CD8-positive, alpha-beta memory T cell (primary cell): ENCODE results near the gene PELO. TPM values are rescaled to one million over a fixed set of nuclear protein-coding genes. Genes with fewer than 3 reads are reported as not detected.
"Not testable (repeated sequence)": the region's sequence is repeated elsewhere in the genome, so short reads cannot be mapped to it uniquely, and the experiment has no call there.

Experiments
- CTCF ChIA-PET: fragments of 350-600 bp; sonication (Branson Sonifier 250); formaldehyde crosslinking; loops from one replicate; lab custom pipeline; 2021; ENCODE audit warnings: antibody characterized with exemption; lab: Charles Lee
- POLR2A ChIA-PET: fragments of 350-600 bp; sonication (Branson Sonifier 250); formaldehyde crosslinking; loops from one replicate; lab custom pipeline; 2021; ENCODE audit warnings: antibody characterized with exemption; lab: Charles Lee
- DNase-seq, 5 donors: peaks; one replicate each; pipeline versions ENCODE4 v3.0.0 to v3.0.0-alpha.2; 2020 to 2022; ENCODE audit warnings: mixed read lengths in 1 of 5
- H3K27ac ChIP-seq: one replicate; pipeline ENCODE4 v1.7.0; 2013; ENCODE audit warnings: low read depth, mild to moderate bottlenecking, low read length, moderate library complexity
- H3K27me3 ChIP-seq: 2 replicates; pipeline ENCODE4 v1.7.0; 2013; ENCODE audit warnings: low read length, mild to moderate bottlenecking; ENCODE audit not compliant: insufficient read depth, poor library complexity, severe bottlenecking
- H3K36me3 ChIP-seq: 2 replicates; pipeline ENCODE4 v1.7.0; 2013; ENCODE audit warnings: mild to moderate bottlenecking, low read length, moderate library complexity; ENCODE audit not compliant: insufficient read depth
- H3K4me1 ChIP-seq: 2 replicates; pipeline ENCODE4 v1.7.0; 2013; ENCODE audit warnings: mild to moderate bottlenecking, low read length, moderate library complexity; ENCODE audit not compliant: insufficient read depth
- H3K4me3 ChIP-seq: 2 replicates; pipeline ENCODE4 v1.7.0; 2013; ENCODE audit warnings: mild to moderate bottlenecking, low read length
- H3K9me3 ChIP-seq: 2 replicates; pipeline ENCODE4 v1.7.0; 2013; ENCODE audit warnings: mild to moderate bottlenecking, low read length
- H3K27ac Mint-ChIP-seq, 8 donors: one replicate each; pipeline ENCODE4 v1.8.0; 2020 to 2021; ENCODE audit warnings: mixed read lengths in 8 of 8, mild to moderate bottlenecking in 6 of 8, inconsistent platforms in 3 of 8, moderate library complexity in 3 of 8
- H3K27me3 Mint-ChIP-seq, 2 donors: one replicate each; pipeline ENCODE4 v1.8.0; 2020 to 2021; ENCODE audit warnings: mixed read lengths in 2 of 2, mild to moderate bottlenecking in 1 of 2, moderate library complexity in 1 of 2
- H3K36me3 Mint-ChIP-seq, 3 donors: one replicate each; pipeline ENCODE4 v1.8.0; 2020 to 2021; ENCODE audit warnings: mixed read lengths in 3 of 3, inconsistent platforms in 1 of 3, mild to moderate bottlenecking in 1 of 3
- H3K4me1 Mint-ChIP-seq, 3 donors: one replicate each; pipeline ENCODE4 v1.8.0; 2020 to 2021; ENCODE audit warnings: mixed read lengths in 3 of 3, inconsistent platforms in 1 of 3, mild to moderate bottlenecking in 1 of 3
- H3K4me3 Mint-ChIP-seq, 7 donors: one replicate each; pipeline ENCODE4 v1.8.0; 2020 to 2021; ENCODE audit warnings: mixed read lengths in 7 of 7, mild to moderate bottlenecking in 6 of 7, moderate library complexity in 4 of 7, inconsistent platforms in 2 of 7
- H3K9me3 Mint-ChIP-seq, 5 donors: one replicate each; pipeline ENCODE4 v1.8.0; 2020 to 2022; ENCODE audit warnings: mixed read lengths in 5 of 5, mild to moderate bottlenecking in 3 of 5, moderate library complexity in 2 of 5, inconsistent platforms in 1 of 5
- polyA plus RNA-seq: library from polyadenylated mRNA; unstranded; fragments of 300-500 nt; fragmentation: Illumina TruSeq; gene quantifications from one replicate; pipeline ENCODE4 v1.2.3, GENCODE V29; 2021
- total RNA-seq, 2 experiments: library from RNA; stranded (reverse); gene quantifications; one replicate each; pipeline ENCODE4 v1.2.3, GENCODE V29; 2021

The PELO gene
- total and polyA plus RNA-seq, 3 experiments from 2014 or later = 14.7 to 37.3 (median 35.9) TPM

- peaks cover 2% of the 10 kb centered on the region for H3K4me1 ChIP-seq
- Mint-ChIP-seq H3K4me3 (no peak overlapping the region), H3K4me1 (peaks cover 18 to 59% (median 20%) of the 10 kb centered on the region in 3 donors), H3K27ac (no peak overlapping the region), H3K9me3 (no peaks in the 10 kb centered on the region), H3K27me3 (no peaks in the 10 kb centered on the region), H3K36me3 (peaks cover 0 to 21% (median 4%) of the 10 kb centered on the region in 3 donors)
- H3K27me3 ChIP-seq = no peaks in the 10 kb centered on the region
- H3K9me3 ChIP-seq = no peaks in the 10 kb centered on the region
- no peaks in the 10 kb centered on the region for H3K36me3 ChIP-seq
- H3K4me3 ChIP-seq = no peak overlapping the region
- ChIA-PET POLR2A (interaction anchor here (0.6 kb wide), 1 partner anchor 9 kb away, joined by 3 read pairs; no protein-coding TSS in a partner anchor), CTCF (interaction anchor here (1.0 to 1.3 kb wide), 2 partner anchors 9 to 115 kb away, joined by 3 read pairs; no protein-coding TSS in a partner anchor)
- no peak overlapping the region for H3K27ac ChIP-seq
- DNase-seq = no peak
These were observed 20.7 kb downstream of the PELO start for GRCh38 chr5:52808316-52808901.

GRCh38 chr5:52809884-52810283, 22.2 kb downstream of the PELO start:
- DNase-seq = no peak
- Histone ChIP-seq H3K36me3 (no peaks in the 10 kb centered on the region), H3K9me3 (no peaks in the 10 kb centered on the region), H3K27me3 (no peaks in the 10 kb centered on the region), H3K4me3 (no peak overlapping the region), H3K4me1 (no peaks in the 10 kb centered on the region), H3K27ac (no peak overlapping the region)
- Mint-ChIP-seq H3K4me3 (no peak overlapping the region), H3K4me1 (peaks cover 9 to 48% (median 10%) of the 10 kb centered on the region in 3 donors), H3K27me3 (no peaks in the 10 kb centered on the region), H3K9me3 (no peaks in the 10 kb centered on the region), H3K36me3 (peaks cover 0 to 11% (median 1%) of the 10 kb centered on the region in 3 donors), H3K27ac (no peak overlapping the region)
- CTCF ChIA-PET = no interaction called here
- POLR2A ChIA-PET = no interaction called here

- ChIA-PET POLR2A (no interaction called here), CTCF (no interaction called here)
- no peaks in the 10 kb centered on the region for H3K9me3 ChIP-seq
- Mint-ChIP-seq H3K36me3 (peaks cover 0 to 5% (median 0%) of the 10 kb centered on the region in 3 donors), H3K9me3 (no peaks in the 10 kb centered on the region), H3K4me3 (no peak overlapping the region), H3K4me1 (peaks cover 9 to 42% (median 10%) of the 10 kb centered on the region in 3 donors), H3K27ac (peak overlapping the region in 1 of 8 donors; percentile 48), H3K27me3 (no peaks in the 10 kb centered on the region)
- no peaks in the 10 kb centered on the region for H3K4me1 ChIP-seq
- no peaks in the 10 kb centered on the region for H3K36me3 ChIP-seq
- no peak for DNase-seq
- no peak overlapping the region for H3K27ac ChIP-seq
- H3K27me3 ChIP-seq = no peaks in the 10 kb centered on the region
- no peak overlapping the region for H3K4me3 ChIP-seq
These were observed 22.7 kb downstream of the PELO start for GRCh38 chr5:52810426-52810825.

DNA sequence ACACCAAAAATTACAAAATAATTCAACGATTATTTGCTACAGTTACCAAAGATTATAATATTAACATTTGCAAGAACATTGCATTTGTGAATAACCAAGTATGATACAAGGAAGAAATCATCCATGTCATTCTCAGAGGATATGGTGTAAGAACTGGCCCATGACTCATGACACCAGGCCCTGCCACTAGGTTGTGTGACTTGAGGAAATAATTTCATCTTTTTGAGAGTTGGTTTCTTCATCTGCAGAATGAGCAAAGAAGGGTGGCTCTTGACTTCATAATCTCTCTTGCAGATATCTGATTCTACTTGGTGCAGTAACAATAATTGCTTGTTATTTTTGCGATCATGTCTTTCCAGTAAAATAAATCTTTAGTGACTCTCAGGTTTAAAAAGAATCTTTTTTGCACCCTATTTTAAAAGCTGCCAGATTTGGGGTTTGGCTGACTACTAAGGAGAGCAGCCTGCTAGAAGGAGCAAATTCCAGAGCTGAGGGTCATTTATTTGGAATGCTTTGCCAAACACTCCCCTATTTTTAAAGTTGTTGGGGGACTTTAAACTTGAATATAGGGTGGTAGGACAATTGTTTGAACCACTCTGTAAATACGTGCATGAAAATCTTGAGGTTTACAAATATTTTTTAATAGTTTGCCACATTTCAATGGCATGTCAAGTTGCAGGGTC, 23.5 kb downstream of the PELO start:
- no peak overlapping the region for H3K4me3 ChIP-seq
- H3K4me1 Mint-ChIP-seq = peaks cover 3 to 34% (median 9%) of the 10 kb centered on the region in 3 donors
- peaks cover 0 to 2% (median 0%) of the 10 kb centered on the region in 3 donors for H3K36me3 Mint-ChIP-seq
- POLR2A ChIA-PET = no interaction called here
- no peak overlapping the region for H3K4me3 Mint-ChIP-seq
- no peaks in the 10 kb centered on the region for H3K4me1 ChIP-seq
- CTCF ChIA-PET = no interaction called here
- no peaks in the 10 kb centered on the region for H3K27me3 Mint-ChIP-seq
- no peaks in the 10 kb centered on the region for H3K9me3 Mint-ChIP-seq
- H3K27ac Mint-ChIP-seq = no peak overlapping the region
- no peak for DNase-seq
- H3K36me3 ChIP-seq = no peaks in the 10 kb centered on the region
- H3K9me3 ChIP-seq = no peaks in the 10 kb centered on the region
- H3K27ac ChIP-seq = no peak overlapping the region
- no peaks in the 10 kb centered on the region for H3K27me3 ChIP-seq

GRCh38 chr5:52814352-52815148, 26.8 kb downstream of the PELO start:
- no peak overlapping the region for H3K4me3 Mint-ChIP-seq
- Histone ChIP-seq H3K27me3 (no peaks in the 10 kb centered on the region), H3K4me3 (no peak overlapping the region), H3K27ac (no peak overlapping the region), H3K36me3 (no peaks in the 10 kb centered on the region), H3K9me3 (no peaks in the 10 kb centered on the region), H3K4me1 (no peaks in the 10 kb centered on the region)
- H3K27me3 Mint-ChIP-seq = no peaks in the 10 kb centered on the region
- ChIA-PET POLR2A (no interaction called here), CTCF (no interaction called here)
- no peaks in the 10 kb centered on the region for H3K36me3 Mint-ChIP-seq
- peaks cover 0 to 20% (median 5%) of the 10 kb centered on the region in 3 donors for H3K4me1 Mint-ChIP-seq
- no peak overlapping the region for H3K27ac Mint-ChIP-seq
- no peaks in the 10 kb centered on the region for H3K9me3 Mint-ChIP-seq
- DNase-seq = no peak

- CTCF ChIA-PET = no interaction called here
These were observed 30.1 kb downstream of the PELO start for GRCh38 chr5:52817818-52818217.

DNA sequence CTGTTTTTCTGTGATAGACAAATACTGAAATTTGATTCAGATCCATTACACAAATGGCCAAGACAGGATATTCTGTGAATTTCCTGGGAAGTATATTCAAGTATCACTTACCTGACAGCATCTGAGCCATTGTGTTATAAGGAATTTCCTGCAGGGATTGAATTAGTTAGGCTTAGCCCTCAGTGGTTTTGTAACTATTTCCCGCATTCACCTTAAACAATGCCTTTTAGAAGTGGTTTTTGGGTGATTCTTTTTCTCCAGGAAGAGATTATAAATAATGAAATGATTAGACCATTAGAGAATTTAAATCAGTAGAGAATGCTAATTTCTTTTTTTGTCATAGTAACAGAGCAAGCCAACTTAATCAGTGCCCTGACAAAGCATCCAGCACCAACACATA, 30.6 kb downstream of the PELO start:
- CTCF ChIA-PET = no interaction called here
- no peak overlapping the region for H3K4me3 Mint-ChIP-seq

More at GRCh38 chr5:52817818-52818217, 30.1 kb downstream of the PELO start:
- POLR2A ChIA-PET = no interaction called here
- H3K4me3 ChIP-seq = no peak overlapping the region
- Mint-ChIP-seq H3K36me3 (no peaks in the 10 kb centered on the region), H3K27ac (no peak overlapping the region), H3K27me3 (no peaks in the 10 kb centered on the region), H3K4me3 (no peak overlapping the region), H3K9me3 (no peaks in the 10 kb centered on the region), H3K4me1 (peaks cover 0 to 8% (median 2%) of the 10 kb centered on the region in 3 donors)
- H3K9me3 ChIP-seq = no peaks in the 10 kb centered on the region
- H3K27ac ChIP-seq = no peak overlapping the region
- no peaks in the 10 kb centered on the region for H3K27me3 ChIP-seq
- DNase-seq = no peak
- H3K36me3 ChIP-seq = no peaks in the 10 kb centered on the region
- H3K4me1 ChIP-seq = no peaks in the 10 kb centered on the region

DNA sequence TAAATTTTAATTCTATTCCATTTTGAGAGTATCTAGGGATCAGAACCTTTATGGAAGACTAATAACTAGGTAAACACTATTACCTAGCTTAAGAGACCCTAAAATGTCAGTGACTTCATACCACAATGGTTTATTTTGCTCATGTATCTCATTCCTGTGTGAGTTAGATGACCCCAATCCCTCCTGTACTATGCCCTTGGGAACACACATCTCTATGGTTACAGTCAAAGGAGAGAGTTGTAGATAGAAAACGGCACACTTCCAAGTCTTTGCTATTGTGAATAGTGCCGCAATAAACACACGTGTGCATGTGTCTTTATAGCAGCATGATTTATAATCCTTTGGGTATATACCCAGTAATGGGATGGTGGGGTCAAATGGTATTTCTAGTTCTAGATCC, 31.1 kb downstream of the PELO start:
- DNase-seq, H3K27me3 Mint-ChIP-seq, H3K36me3 ChIP-seq, H3K27me3 ChIP-seq, H3K9me3 ChIP-seq, H3K4me3 ChIP-seq, H3K27ac ChIP-seq, H3K4me1 Mint-ChIP-seq, H3K9me3 Mint-ChIP-seq, H3K27ac Mint-ChIP-seq, POLR2A ChIA-PET, H3K36me3 Mint-ChIP-seq, CTCF ChIA-PET, H3K4me1 ChIP-seq, H3K4me3 Mint-ChIP-seq: not testable (repeated sequence)

More for the DNA sequence above, 30.6 kb downstream of the PELO start:
- Histone ChIP-seq H3K27me3 (no peaks in the 10 kb centered on the region), H3K4me3 (no peak overlapping the region), H3K9me3 (no peaks in the 10 kb centered on the region), H3K36me3 (no peaks in the 10 kb centered on the region), H3K27ac (no peak overlapping the region), H3K4me1 (no peaks in the 10 kb centered on the region)
- POLR2A ChIA-PET = no interaction called here
- no peaks in the 10 kb centered on the region for H3K27me3 Mint-ChIP-seq
- H3K27ac Mint-ChIP-seq = no peak overlapping the region
- no peaks in the 10 kb centered on the region for H3K9me3 Mint-ChIP-seq
- no peaks in the 10 kb centered on the region for H3K36me3 Mint-ChIP-seq
- peaks cover 0 to 7% (median 2%) of the 10 kb centered on the region in 3 donors for H3K4me1 Mint-ChIP-seq
- no peak for DNase-seq
